Mesendoderm (in vitro differentiated cells): ENCODE measurements around the gene RALGPS1.

Experiments used
- DNase-seq: peaks from one replicate; pipeline ENCODE4 v3.0.0; 2013
- H2AK5ac ChIP-seq: 2 replicates; pipeline ENCODE4 v1.6.1; 2013; ENCODE audit warnings: low read length, inconsistent platforms
- H2BK120ac ChIP-seq: 2 replicates; pipeline ENCODE4 v1.6.1; 2013; ENCODE audit warnings: low read depth, mild to moderate bottlenecking, low read length, moderate library complexity, mixed read lengths
- H2BK15ac ChIP-seq: replicated peaks from 2 replicates; pipeline ENCODE4 v1.6.1; 2013; ENCODE audit warnings: low read depth, mild to moderate bottlenecking, moderate library complexity
- H2BK5ac ChIP-seq: 2 replicates; pipeline ENCODE4 v1.6.1; 2013; ENCODE audit warnings: low read length, inconsistent platforms
- H3K18ac ChIP-seq: 2 replicates; pipeline ENCODE4 v1.6.1; 2013; ENCODE audit warnings: mild to moderate bottlenecking, low read length, mixed read lengths
- H3K23ac ChIP-seq: one replicate; pipeline ENCODE4 v1.6.1; 2013; ENCODE audit warnings: low read length
- H3K27ac ChIP-seq: 2 replicates; pipeline ENCODE4 v1.5.1; 2013; ENCODE audit warnings: low read depth, mild to moderate bottlenecking, inconsistent platforms, low read length, moderate library complexity
- H3K27me3 ChIP-seq: 2 replicates; pipeline ENCODE4 v1.6.1; 2013; ENCODE audit warnings: low read length, control low read depth, mild to moderate bottlenecking, inconsistent platforms; ENCODE audit not compliant: insufficient read depth, poor library complexity
- H3K36me3 ChIP-seq: 2 replicates; pipeline ENCODE4 v1.6.1; 2013; ENCODE audit warnings: low read length, inconsistent platforms; ENCODE audit not compliant: control insufficient read depth, insufficient read depth
- H3K4ac ChIP-seq: one replicate; pipeline ENCODE4 v1.6.1; 2013; ENCODE audit warnings: low read depth, mild to moderate bottlenecking, low read length, moderate library complexity
- H3K4me1 ChIP-seq: 2 replicates; pipeline ENCODE4 v1.6.1; 2013; ENCODE audit warnings: low read depth, low read length, inconsistent platforms; ENCODE audit not compliant: control insufficient read depth
- H3K4me2 ChIP-seq: 2 replicates; pipeline ENCODE4 v1.6.1; 2013; ENCODE audit warnings: low read length
- H3K4me3 ChIP-seq: 2 replicates; pipeline ENCODE4 v1.5.1; 2013; ENCODE audit warnings: mild to moderate bottlenecking, low read length
- H3K56ac ChIP-seq: one replicate; pipeline ENCODE4 v1.6.1; 2013; ENCODE audit warnings: low read length
- H3K79me1 ChIP-seq: 2 replicates; pipeline ENCODE4 v1.6.1; 2013; ENCODE audit warnings: low read length, inconsistent platforms
- H3K79me2 ChIP-seq: 2 replicates; pipeline ENCODE4 v1.6.1; 2013; ENCODE audit warnings: mild to moderate bottlenecking, low read length; ENCODE audit not compliant: control insufficient read depth, insufficient read depth
- H3K9ac ChIP-seq: 2 replicates; pipeline ENCODE4 v1.6.1; 2013; ENCODE audit warnings: low read length, inconsistent platforms
- H4K5ac ChIP-seq: one replicate; pipeline ENCODE4 v1.6.1; 2013; ENCODE audit warnings: low read length
- H4K8ac ChIP-seq: one replicate; pipeline ENCODE4 v1.6.1; 2013; ENCODE audit warnings: low read depth, mild to moderate bottlenecking, control low read depth, low read length, moderate library complexity
- WGBS: extraction: QIAGEN DNeasy Blood & Tissue Kit; methylation state at CpG from one replicate; pipeline ENCODE4 v1.1.7; 2013; ENCODE audit warnings: low lambda C conversion rate, missing lambda C conversion rate; ENCODE audit not compliant: insufficient coverage; ENCODE audit errors: extremely low coverage; 5-methylcytosine and 5-hydroxymethylcytosine counted together

RALGPS1 gene

DNA sequence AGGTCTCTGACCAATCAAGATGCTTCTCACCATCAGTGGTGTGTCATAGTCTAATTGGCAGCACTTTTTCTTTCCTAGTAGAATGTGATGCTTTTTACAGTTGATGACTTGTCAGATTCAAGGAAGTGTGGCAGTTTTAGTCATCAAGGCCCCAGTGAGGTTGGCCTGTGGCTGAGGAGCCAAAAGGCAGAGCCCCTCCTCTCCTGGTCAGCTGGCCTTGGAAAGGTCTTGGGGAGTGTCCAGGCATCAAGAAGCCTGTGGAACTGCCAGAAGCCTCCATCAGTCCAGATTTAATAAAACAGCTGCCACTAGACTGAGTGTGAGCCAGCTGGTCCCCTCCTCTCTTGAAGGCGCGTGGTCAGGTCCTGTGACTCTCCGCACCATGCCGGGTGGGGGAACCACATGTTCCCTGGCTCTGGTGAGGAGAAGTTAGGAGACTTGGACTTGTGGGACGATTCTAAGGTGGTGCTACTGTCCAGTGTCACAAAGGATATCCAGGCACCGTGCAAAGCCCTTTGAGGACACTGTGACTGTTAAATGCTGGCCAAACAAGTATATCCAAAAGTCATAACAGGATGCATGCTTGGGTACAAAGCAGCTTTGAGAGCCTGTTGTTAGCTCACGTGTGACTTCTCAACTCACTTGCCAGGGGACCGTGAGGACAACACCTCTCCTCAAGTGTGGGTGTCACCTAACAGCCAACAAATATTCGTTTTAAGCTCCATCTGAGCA, 213.9 kb downstream of the RALGPS1 start:
- H3K4me2 ChIP-seq: no peak overlapping the region
- H4K5ac ChIP-seq: no peak overlapping the region
- DNase-seq: no peak
- peak overlapping the region; percentile 46 for H3K56ac ChIP-seq
- H3K4ac ChIP-seq: no peak overlapping the region
- no peak overlapping the region for H4K8ac ChIP-seq
- no peak overlapping the region for H3K23ac ChIP-seq
- no peaks in the 10 kb centered on the region for H3K79me1 ChIP-seq
- no peak overlapping the region for H3K27ac ChIP-seq
- no peaks in the 10 kb centered on the region for H3K79me2 ChIP-seq
- no peak overlapping the region for H3K4me3 ChIP-seq
- no peaks in the 10 kb centered on the region for H3K27me3 ChIP-seq
- no peak overlapping the region for H2BK5ac ChIP-seq
- no peak overlapping the region for H2BK15ac ChIP-seq
- H3K9ac ChIP-seq: no peak overlapping the region
- H3K4me1 ChIP-seq: peaks cover 14% of the 10 kb centered on the region
- H2BK120ac ChIP-seq: no peak overlapping the region
- H3K18ac ChIP-seq: no peak overlapping the region
- H3K36me3 ChIP-seq: no peaks in the 10 kb centered on the region
- no peak overlapping the region for H2AK5ac ChIP-seq
- no CpG with 5 or more reads among the region's 9 CpGs for WGBS

DNA sequence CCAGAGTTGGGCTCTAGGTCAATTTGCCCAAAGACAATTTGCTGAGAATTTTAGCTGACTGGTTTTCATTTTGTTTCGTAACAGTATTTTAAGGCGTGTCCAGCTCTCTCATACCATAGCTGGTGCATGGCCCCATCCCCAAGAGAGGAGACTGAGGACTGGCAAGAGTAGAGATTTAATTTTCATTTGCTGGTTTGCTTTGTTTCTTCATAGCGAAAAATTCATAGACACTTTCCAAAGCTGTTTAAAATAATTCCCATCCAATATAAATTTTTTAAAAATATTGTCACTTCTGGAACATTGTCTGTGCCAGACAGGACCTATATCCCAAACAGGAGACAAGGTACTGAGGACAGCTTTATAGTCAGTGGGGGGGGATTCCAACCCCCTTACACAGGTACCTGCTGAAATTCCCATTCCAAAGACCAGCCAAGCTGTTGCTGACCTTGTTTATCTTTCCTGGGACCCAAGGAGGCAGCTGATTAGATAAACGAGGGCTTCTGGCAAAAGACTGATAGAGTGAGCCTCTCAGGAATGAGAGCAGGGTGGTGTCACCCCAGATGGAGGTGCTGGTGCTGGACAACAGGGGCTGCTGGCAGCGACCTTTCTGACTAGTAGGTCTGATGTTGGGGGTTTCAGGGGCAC, 214.6 kb downstream of the RALGPS1 start:
- Histone ChIP-seq H3K18ac (peak overlapping the region; percentile 43), H3K27me3 (no peaks in the 10 kb centered on the region), H3K23ac (no peak overlapping the region), H3K27ac (no peak overlapping the region), H3K56ac (peak overlapping the region; percentile 46), H3K9ac (no peak overlapping the region), H2BK120ac (no peak overlapping the region), H3K79me1 (no peaks in the 10 kb centered on the region), H4K8ac (no peak overlapping the region), H3K36me3 (no peaks in the 10 kb centered on the region), H3K4me1 (peaks cover 20% of the 10 kb centered on the region), H2AK5ac (no peak overlapping the region), H3K4me2 (no peak overlapping the region), H4K5ac (no peak overlapping the region), H2BK5ac (no peak overlapping the region), H3K79me2 (no peaks in the 10 kb centered on the region), H2BK15ac (no peak overlapping the region), H3K4me3 (no peak overlapping the region), H3K4ac (no peak overlapping the region)
- DNase-seq: peak; percentile 90
- no CpG with 5 or more reads among the region's 5 CpGs for WGBS

DNA sequence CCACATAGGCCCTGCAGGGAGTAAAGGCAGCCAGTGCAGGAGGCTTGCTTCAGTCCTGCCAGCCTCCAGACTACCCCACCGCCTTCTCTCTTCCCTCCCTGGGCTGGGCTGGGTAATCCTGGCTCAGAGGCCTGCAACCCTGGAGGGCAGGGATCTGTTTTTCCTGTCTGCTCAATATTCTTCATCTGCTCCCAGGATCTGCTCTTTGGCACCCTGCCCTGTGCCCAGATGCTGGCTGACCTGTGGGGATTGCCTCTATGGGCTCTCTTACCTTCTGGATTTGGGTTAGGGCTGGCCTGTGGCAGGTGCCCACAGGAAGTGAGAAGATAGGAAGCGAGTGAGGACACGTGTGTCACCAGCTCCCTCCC, 215.1 kb downstream of the RALGPS1 start:
- Histone ChIP-seq H4K8ac (no peak overlapping the region), H3K4ac (no peak overlapping the region), H3K4me3 (no peak overlapping the region), H2BK15ac (no peak overlapping the region), H3K27ac (no peak overlapping the region), H3K9ac (no peak overlapping the region), H3K23ac (no peak overlapping the region), H2BK120ac (no peak overlapping the region), H2AK5ac (no peak overlapping the region), H3K4me1 (peaks cover 20% of the 10 kb centered on the region), H3K79me2 (no peaks in the 10 kb centered on the region), H3K18ac (peak overlapping the region; percentile 43), H3K27me3 (no peaks in the 10 kb centered on the region), H3K4me2 (no peak overlapping the region), H3K36me3 (no peaks in the 10 kb centered on the region), H3K79me1 (no peaks in the 10 kb centered on the region), H3K56ac (no peak overlapping the region), H2BK5ac (no peak overlapping the region), H4K5ac (no peak overlapping the region)
- no peak for DNase-seq
- WGBS: no CpG with 5 or more reads among the region's 3 CpGs

DNA sequence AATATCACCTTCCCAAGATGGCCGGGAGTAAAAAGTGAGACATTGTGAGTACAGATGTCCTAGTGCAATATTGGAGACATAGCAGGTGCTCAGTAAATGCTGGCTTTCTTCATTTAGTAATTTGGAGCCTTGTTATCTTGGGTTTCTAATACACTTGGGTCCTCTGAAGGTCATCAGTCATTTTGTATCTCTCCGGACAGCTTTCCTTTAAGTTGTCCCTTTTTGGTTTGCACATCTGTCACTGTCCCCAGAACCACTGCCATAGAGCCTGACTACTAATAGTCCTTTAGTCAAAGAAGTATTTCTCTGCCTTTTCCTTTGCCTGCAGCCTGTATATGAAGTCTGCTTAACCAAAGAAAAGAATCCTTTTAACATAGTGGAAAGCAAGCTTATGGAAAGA, 215.7 kb downstream of the RALGPS1 start:
- Histone ChIP-seq H3K79me1 (no peaks in the 10 kb centered on the region), H3K4me2 (no peak overlapping the region), H3K4me3 (no peak overlapping the region), H3K36me3 (no peaks in the 10 kb centered on the region), H3K27ac (no peak overlapping the region), H3K56ac (no peak overlapping the region), H4K5ac (no peak overlapping the region), H4K8ac (no peak overlapping the region), H2BK5ac (no peak overlapping the region), H3K4me1 (peaks cover 20% of the 10 kb centered on the region), H3K18ac (no peak overlapping the region), H3K9ac (no peak overlapping the region), H2BK120ac (no peak overlapping the region), H3K79me2 (no peaks in the 10 kb centered on the region), H3K27me3 (no peaks in the 10 kb centered on the region), H3K23ac (no peak overlapping the region), H2AK5ac (no peak overlapping the region), H3K4ac (no peak overlapping the region), H2BK15ac (no peak overlapping the region)
- DNase-seq: no peak
- WGBS: no CpG with 5 or more reads among the region's 2 CpGs

DNA sequence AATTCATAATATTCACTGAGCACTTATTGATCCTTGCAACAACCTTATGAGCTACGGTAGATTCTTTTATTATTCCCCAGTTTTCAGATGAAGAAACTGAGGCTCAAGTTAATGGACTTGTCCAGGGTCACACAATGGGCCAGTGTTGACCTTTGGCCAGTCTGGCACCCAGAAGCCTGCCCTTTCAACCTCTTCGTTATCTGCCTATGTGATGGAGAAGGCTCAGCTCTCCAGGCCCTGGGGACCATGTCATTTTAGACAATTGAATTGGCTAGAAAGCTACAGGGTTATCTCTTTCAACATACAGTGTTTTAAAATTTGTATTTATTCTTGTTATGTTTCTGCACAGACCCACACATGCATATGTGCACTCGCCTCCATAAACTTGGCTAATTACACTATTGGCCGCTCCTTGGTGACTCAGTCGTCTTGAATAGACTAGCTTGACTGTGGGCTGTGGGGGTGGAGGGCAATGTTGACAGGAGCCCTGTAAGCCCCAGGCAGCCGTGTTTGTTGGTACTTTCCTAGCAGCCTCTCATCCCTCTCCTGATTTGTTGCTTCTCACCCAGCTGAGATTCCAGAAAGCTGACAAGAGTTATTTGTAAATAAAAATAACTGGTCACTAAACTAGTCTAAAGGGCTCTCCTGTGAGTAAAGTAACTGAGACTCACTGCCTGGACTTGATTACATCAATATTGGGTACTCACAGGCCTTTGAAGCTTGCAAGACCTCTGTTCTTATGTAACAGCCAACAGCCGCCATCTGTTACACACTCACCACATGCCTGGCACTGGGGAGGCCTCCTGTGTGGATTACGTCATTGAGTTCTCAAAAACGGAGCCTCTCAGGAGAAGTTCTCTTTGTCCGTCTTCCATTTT, 216.3 kb downstream of the RALGPS1 start:
- Histone ChIP-seq H3K4ac (no peak overlapping the region), H3K4me3 (no peak overlapping the region), H2BK5ac (no peak overlapping the region), H2BK15ac (no peak overlapping the region), H3K56ac (no peak overlapping the region), H3K36me3 (no peaks in the 10 kb centered on the region), H3K27me3 (no peaks in the 10 kb centered on the region), H2BK120ac (no peak overlapping the region), H4K8ac (no peak overlapping the region), H3K79me2 (no peaks in the 10 kb centered on the region), H3K4me2 (no peak overlapping the region), H3K9ac (no peak overlapping the region), H4K5ac (no peak overlapping the region), H3K18ac (no peak overlapping the region), H3K4me1 (peaks cover 20% of the 10 kb centered on the region), H3K79me1 (no peaks in the 10 kb centered on the region), H2AK5ac (no peak overlapping the region), H3K23ac (no peak overlapping the region), H3K27ac (no peak overlapping the region)
- DNase-seq: peak; percentile 38
- no CpG with 5 or more reads among the region's 10 CpGs for WGBS
